Endothelial cell of umbilical vein (primary cell): Measurements from ENCODE around the gene SBK3. TPM values are rescaled to one million over a fixed set of nuclear protein-coding genes. Genes with fewer than 3 reads are reported as not detected.

ENCODE experiments used
- BruUV-seq: library from RNA; stranded (reverse); fragments of 400-500 nt; replicated peaks from 2 replicates; lab custom pipeline; 2021; lab: Mats Ljungman, UMichigan
- CTCF ChIA-PET: fragments of 300-600, 350-600 bp; sonication (Branson Sonifier 250); formaldehyde crosslinking; loops from one replicate; lab custom pipeline; 2021; ENCODE audit warnings: antibody characterized with exemption, inconsistent platforms; lab: Charles Lee
- POLR2A ChIA-PET: fragments of 300-600, 350-600 bp; sonication (Branson Sonifier 250); formaldehyde crosslinking; loops from one replicate; lab custom pipeline; 2021; ENCODE audit warnings: antibody characterized with exemption, inconsistent platforms; lab: Charles Lee
- DNase-seq: peaks from one replicate; pipeline ENCODE4 v3.0.0-alpha.2; 2011; ENCODE audit warnings: low read depth, low spot score
- FAIRE-seq: peaks from 2 replicates; lab custom pipeline; 2011; peaks lifted over from hg19 to GRCh38; lab: Jason Lieb, UNC
- H2AFZ ChIP-seq: 2 replicates; pipeline ENCODE4 v1.6.0; 2012; ENCODE audit warnings: low read depth, low read length, control low read depth, inconsistent platforms
- H3K27ac ChIP-seq: 2 replicates; pipeline ENCODE4 v1.5.1; 2011; ENCODE audit warnings: low read depth, mild to moderate bottlenecking, control low read depth, low read length, moderate library complexity; ENCODE audit not compliant: insufficient read depth
- H3K27me3 ChIP-seq, 2 experiments: 2 replicates each; pipeline versions ENCODE4 v1.6.0 to v1.6.1; 2011; ENCODE audit warnings: low read length in 2 of 2, mixed read lengths in 1 of 2; ENCODE audit not compliant: control insufficient read depth in 2 of 2, insufficient read depth in 2 of 2
- H3K36me3 ChIP-seq, 2 experiments: 2 replicates in 1 of 2; 3 replicates in 1 of 2; pipeline ENCODE4 v1.5.1; 2011; ENCODE audit warnings: low read length in 2 of 2, mild to moderate bottlenecking in 1 of 2, moderate library complexity in 1 of 2; ENCODE audit not compliant: control insufficient read depth in 2 of 2, insufficient read depth in 2 of 2; ENCODE audit errors: extremely low read depth in 1 of 2
- H3K4me1 ChIP-seq: 3 replicates; pipeline ENCODE4 v1.5.1; 2011; ENCODE audit warnings: mild to moderate bottlenecking, low read length; ENCODE audit not compliant: control insufficient read depth, insufficient read depth; ENCODE audit errors: extremely low read depth
- H3K4me2 ChIP-seq: 2 replicates; pipeline ENCODE4 v1.6.1; 2011; ENCODE audit warnings: low read length, control low read depth, mixed read lengths; ENCODE audit not compliant: insufficient read depth
- H3K4me3 ChIP-seq, 3 experiments: fragments of 200-600 bp in 1 of 3; sonication (generic), shearing (Covaris generic) in 1 of 3; replicated peaks in 1 of 3; 2 replicates each; pipeline ENCODE4 v1.5.1; 2011 to 2016; ENCODE audit warnings: control low read depth in 3 of 3, low read length in 3 of 3, mild to moderate bottlenecking in 2 of 3, inconsistent platforms in 1 of 3, low read depth in 1 of 3, moderate library complexity in 1 of 3; ENCODE audit not compliant: insufficient read depth in 1 of 3
- H3K79me2 ChIP-seq: 2 replicates; pipeline ENCODE4 v1.6.0; 2012; ENCODE audit warnings: low read length, inconsistent platforms; ENCODE audit not compliant: control insufficient read depth, insufficient read depth
- H3K9ac ChIP-seq: replicated peaks from 2 replicates; pipeline ENCODE3; 2011; ENCODE audit warnings: low read length, control low read depth; ENCODE audit not compliant: insufficient read depth; ENCODE audit errors: extremely low read depth
- H3K9me1 ChIP-seq: replicated peaks from 3 replicates; pipeline ENCODE4 v1.6.0; 2011; ENCODE audit warnings: mild to moderate bottlenecking, low read length; ENCODE audit not compliant: control insufficient read depth, insufficient read depth; ENCODE audit errors: extremely low read depth
- H3K9me3 ChIP-seq: replicated peaks from 2 replicates; pipeline ENCODE4 v1.5.1; 2012; ENCODE audit warnings: low read length, inconsistent platforms; ENCODE audit not compliant: control insufficient read depth, insufficient read depth
- H4K20me1 ChIP-seq: replicated peaks from 2 replicates; pipeline ENCODE3; 2011; ENCODE audit warnings: mild to moderate bottlenecking, low read length; ENCODE audit not compliant: control insufficient read depth, insufficient read depth; ENCODE audit errors: extremely low read depth
- CTCF ChIP-seq, 2 donors: IDR thresholded peaks; 1 replicate in 1 of 2; 2 replicates in 1 of 2; pipeline ENCODE4 v1.5.1; 2011; ENCODE audit warnings: low read length in 2 of 2, mild to moderate bottlenecking in 2 of 2, moderate library complexity in 2 of 2, control low read depth in 1 of 2, inconsistent platforms in 1 of 2, low read depth in 1 of 2; ENCODE audit not compliant: insufficient read depth in 1 of 2; ENCODE audit errors: extremely low read depth in 1 of 2
- EZH2 ChIP-seq: IDR thresholded peaks from 2 replicates; pipeline ENCODE4 v1.6.1; 2012; ENCODE audit warnings: borderline replicate concordance, low read depth, mild to moderate bottlenecking, moderate library complexity, low read length, inconsistent platforms; ENCODE audit not compliant: severe bottlenecking
- FOS ChIP-seq: IDR thresholded peaks from 2 replicates; pipeline ENCODE4 v1.6.1; 2011; ENCODE audit warnings: mild to moderate bottlenecking, low read length, moderate library complexity, borderline replicate concordance; ENCODE audit not compliant: insufficient read depth
- GATA2 ChIP-seq: IDR thresholded peaks from 2 replicates; pipeline ENCODE4 v1.7.0; 2011; ENCODE audit warnings: low read depth, mild to moderate bottlenecking, moderate library complexity, mixed read lengths, low read length; ENCODE audit not compliant: insufficient read length, insufficient read depth
- JUN ChIP-seq: IDR thresholded peaks from 2 replicates; pipeline ENCODE4 v1.6.1; 2011; ENCODE audit warnings: borderline replicate concordance, low read depth; ENCODE audit not compliant: insufficient read length, insufficient read depth
- MAX ChIP-seq: IDR thresholded peaks from 2 replicates; pipeline ENCODE4 v1.6.1; 2011; ENCODE audit not compliant: insufficient read depth, insufficient read length
- MYC ChIP-seq: IDR thresholded peaks from one replicate; pipeline ENCODE4 v1.6.1; 2011; ENCODE audit warnings: mild to moderate bottlenecking, low read depth, low read length
- POLR2A ChIP-seq: IDR thresholded peaks from 2 replicates; pipeline ENCODE4 v1.6.1; 2012; ENCODE audit warnings: low read depth, mild to moderate bottlenecking, control low read depth, low read length
- POLR2AphosphoS5 ChIP-seq: IDR thresholded peaks from 2 replicates; pipeline ENCODE4 v1.6.1; 2012; ENCODE audit warnings: low read depth, mild to moderate bottlenecking, control low read depth, low read length, moderate library complexity; ENCODE audit not compliant: insufficient read depth
- dilution Hi-C: fragments of 300-500 bp; cut with MboI; formaldehyde crosslinking; loops from one replicate; pipeline ENCODE4 v1.15.0; 2019; ENCODE audit warnings: low sequenced_read_pairs; ENCODE audit not compliant: extremely low pct_ligation_motif_present
- intact Hi-C: fragments of 100-400 bp; cut with micrococcal nuclease; formaldehyde crosslinking; loops from one replicate; pipeline ENCODE4 v1.10.0; 2022
- polyA plus RNA-seq, 4 experiments: library from polyadenylated mRNA; depleted of rRNA in 3 of 4; stranded (reverse) in 3 of 4; unstranded in 1 of 4; fragments of >200 nt; gene quantifications; 2 replicates each; pipeline versions ENCODE4 v1.2.1 to v1.2.3, GENCODE V29; 2011 to 2012; ENCODE audit warnings: missing spikeins in 1 of 4
- total RNA-seq: library from RNA; stranded (reverse); gene quantifications from 2 replicates; pipeline ENCODE4 v1.2.3, GENCODE V29; 2021

SBK3 gene
- total and polyA plus RNA-seq, 2 donors (not counting 3 experiments of a cell fraction or from before 2014, with no cell fraction given), result 0.18 to 0.62 TPM

DNA sequence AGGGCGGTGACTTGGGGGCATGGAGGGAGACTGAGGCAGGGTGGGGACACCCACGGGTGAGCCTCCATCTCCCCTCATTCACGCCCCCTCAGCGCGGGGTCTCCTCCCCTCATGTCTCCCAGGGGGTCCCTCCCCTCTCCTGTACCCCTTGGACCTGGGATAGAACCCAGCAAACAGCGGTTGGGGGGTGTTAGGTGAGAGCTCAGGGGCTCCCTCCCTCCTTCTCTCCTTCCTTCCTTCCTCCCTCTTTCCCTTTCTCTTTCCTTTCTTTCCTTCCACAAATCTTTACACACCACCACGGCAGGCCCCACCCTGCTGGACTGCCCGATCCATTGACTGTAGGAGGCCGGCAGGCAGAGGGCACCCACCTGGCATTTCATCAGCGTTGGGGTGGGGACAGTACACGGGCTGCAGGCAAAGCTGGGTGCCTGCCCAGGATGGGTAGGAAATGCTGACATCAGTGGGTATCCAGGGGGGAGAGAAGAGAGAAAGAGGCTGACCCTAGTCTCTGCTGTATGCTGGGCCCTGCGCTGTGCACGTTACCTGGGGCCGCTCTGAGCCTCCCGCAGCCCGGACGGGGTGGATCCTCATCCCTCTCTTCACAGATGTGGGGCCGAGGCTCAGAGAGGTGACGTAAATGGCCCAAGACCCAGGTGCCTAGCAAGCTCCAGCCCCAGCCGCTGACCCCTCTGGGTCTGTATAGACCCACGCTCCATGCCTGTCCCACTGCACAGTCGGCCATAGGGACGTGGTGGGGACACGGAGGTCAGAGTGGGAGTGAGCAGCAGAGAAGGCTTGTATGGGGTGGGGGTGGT, 53.6 kb downstream of the SBK3 start:
- no peaks in the 10 kb centered on the region for H3K79me2 ChIP-seq
- intact Hi-C loops (no loop called here), dilution Hi-C loops (no loop called here)
- no peak for TF ChIP-seq FOS
- no peak for TF ChIP-seq JUN
- no peak for TF ChIP-seq POLR2A
- TF ChIP-seq POLR2AphosphoS5, result no peak
- no peak for TF ChIP-seq GATA2
- no peak for TF ChIP-seq EZH2
- TF ChIP-seq CTCF (IDR thresholded peaks at IDR 0.05; ENCODE audit: extremely low read depth in 1 of 2, insufficient read depth in 1 of 2, low read depth in 1 of 2, low read length in 2 of 2), result no peak
- TF ChIP-seq MAX, result no peak
- TF ChIP-seq MYC, result no peak
- no peak overlapping the region for H3K4me3 ChIP-seq
- FAIRE-seq, result no peak
- ChIA-PET CTCF (interaction anchor here (0.6 to 5.5 kb wide), 4 partner anchors 12 to 345 kb away, joined by 3 to 38 read pairs (median 6); no protein-coding TSS in a partner anchor), POLR2A (no interaction called here)
- no peaks in the 10 kb centered on the region for H3K9me3 ChIP-seq
- H3K4me2 ChIP-seq, result no peak overlapping the region
- H3K36me3 ChIP-seq, result no peaks in the 10 kb centered on the region
- no peaks in the 10 kb centered on the region for H3K27me3 ChIP-seq
- no peaks in the 10 kb centered on the region for H3K9me1 ChIP-seq
- no peaks in the 10 kb centered on the region for H4K20me1 ChIP-seq
- no TSS peak for BruUV-seq
- H3K27ac ChIP-seq, result no peak overlapping the region
- no peak overlapping the region for H3K9ac ChIP-seq
- no peak overlapping the region for H2AFZ ChIP-seq
- H3K4me1 ChIP-seq, result peaks cover 16% of the 10 kb centered on the region
- DNase-seq, result no peak

Other genes with a start within 250 kb of the SBK3 start
- gene TMEM150B, start 220.2 kb downstream of the SBK3 start, total RNA-seq, result not detected in 2 replicates
- gene TMEM150B, start 220.2 kb downstream of the SBK3 start, polyA plus RNA-seq, result not detected in 2 replicates
- gene KMT5C, start 205.7 kb downstream of the SBK3 start, total RNA-seq, result 11.4 and 13.5 TPM in 2 replicates
- 7.2 and 11.6 TPM in 2 replicates for gene KMT5C, start 205.7 kb downstream of the SBK3 start, polyA plus RNA-seq
- not detected in 2 replicates for gene COX6B2, start 190.8 kb downstream of the SBK3 start, total RNA-seq
- gene COX6B2, start 190.8 kb downstream of the SBK3 start, polyA plus RNA-seq, result not detected in 2 replicates
- gene GARIN5B, start 182.3 kb downstream of the SBK3 start, total RNA-seq, result not detected in 2 replicates
- not detected in 2 replicates for gene GARIN5B, start 182.3 kb downstream of the SBK3 start, polyA plus RNA-seq
- gene IL11, start 175.1 kb downstream of the SBK3 start, total RNA-seq, result not detected in 2 replicates
- 0.11 TPM in 1 of 2 replicates, not detected in the other for gene IL11, start 175.1 kb downstream of the SBK3 start, polyA plus RNA-seq
- not detected in 2 replicates for gene TMEM190, start 168.7 kb downstream of the SBK3 start, total RNA-seq
- gene TMEM190, start 168.7 kb downstream of the SBK3 start, polyA plus RNA-seq, result not detected in 2 replicates
- gene TMEM238, start 161.3 kb downstream of the SBK3 start, total RNA-seq, result 0.35 TPM in 1 of 2 replicates, not detected in the other
- gene TMEM238, start 161.3 kb downstream of the SBK3 start, polyA plus RNA-seq, result 0.18 TPM in 1 of 2 replicates, not detected in the other
- gene RPL28, start 159.6 kb downstream of the SBK3 start, total RNA-seq, result 1,738 and 1,872 TPM in 2 replicates
- 3,435 and 4,297 TPM in 2 replicates for gene RPL28, start 159.6 kb downstream of the SBK3 start, polyA plus RNA-seq
- 244 and 257 TPM in 2 replicates for gene UBE2S, start 137.8 kb downstream of the SBK3 start, total RNA-seq
- 176 and 183 TPM in 2 replicates for gene UBE2S, start 137.8 kb downstream of the SBK3 start, polyA plus RNA-seq
- not detected in 2 replicates for gene SHISA7, start 102.2 kb downstream of the SBK3 start, total RNA-seq
- gene SHISA7, start 102.2 kb downstream of the SBK3 start, polyA plus RNA-seq, result not detected in 2 replicates
- 43.6 and 49.3 TPM in 2 replicates for gene ISOC2, start 83.9 kb downstream of the SBK3 start, total RNA-seq
- 68.7 and 96.5 TPM in 2 replicates for gene ISOC2, start 83.9 kb downstream of the SBK3 start, polyA plus RNA-seq
- gene C19orf85, start 80.8 kb downstream of the SBK3 start, total RNA-seq, result not detected in 2 replicates
- gene C19orf85, start 80.8 kb downstream of the SBK3 start, polyA plus RNA-seq, result not detected in 2 replicates
- 9.0 and 10.4 TPM in 2 replicates for gene ZNF628, start 68.9 kb downstream of the SBK3 start, total RNA-seq
- gene ZNF628, start 68.9 kb downstream of the SBK3 start, polyA plus RNA-seq, result 2.0 and 2.5 TPM in 2 replicates
- gene NAT14, start 60.4 kb downstream of the SBK3 start, total RNA-seq, result 34.4 and 44.7 TPM in 2 replicates
- gene NAT14, start 60.4 kb downstream of the SBK3 start, polyA plus RNA-seq, result 39.1 and 42.6 TPM in 2 replicates
- 1.0 and 1.3 TPM in 2 replicates for gene SSC5D, start 57.1 kb downstream of the SBK3 start, total RNA-seq
- 0.47 and 0.49 TPM in 2 replicates for gene SSC5D, start 57.1 kb downstream of the SBK3 start, polyA plus RNA-seq
- gene SBK2, start 8.4 kb downstream of the SBK3 start, total RNA-seq, result not detected in 2 replicates
- gene SBK2, start 8.4 kb downstream of the SBK3 start, polyA plus RNA-seq, result not detected in 2 replicates
- 15.7 and 15.9 TPM in 2 replicates for gene ZNF579, start 35.3 kb upstream of the SBK3 start, total RNA-seq
- gene ZNF579, start 35.3 kb upstream of the SBK3 start, polyA plus RNA-seq, result 9.9 and 11.6 TPM in 2 replicates
- 14.7 and 15.6 TPM in 2 replicates for gene FIZ1, start 54.0 kb upstream of the SBK3 start, total RNA-seq
- gene FIZ1, start 54.0 kb upstream of the SBK3 start, polyA plus RNA-seq, result 6.6 and 7.0 TPM in 2 replicates
- gene ZNF524, start 54.7 kb upstream of the SBK3 start, total RNA-seq, result 14.2 and 15.2 TPM in 2 replicates
- gene ZNF524, start 54.7 kb upstream of the SBK3 start, polyA plus RNA-seq, result 15.4 and 22.5 TPM in 2 replicates
- 10.1 and 11.4 TPM in 2 replicates for gene ZNF865, start 60.1 kb upstream of the SBK3 start, total RNA-seq
- 4.0 and 5.2 TPM in 2 replicates for gene ZNF865, start 60.1 kb upstream of the SBK3 start, polyA plus RNA-seq
- 4.9 and 7.1 TPM in 2 replicates for gene ZNF784, start 79.0 kb upstream of the SBK3 start, total RNA-seq
- 4.9 and 5.6 TPM in 2 replicates for gene ZNF784, start 79.0 kb upstream of the SBK3 start, polyA plus RNA-seq
- 32.5 and 41.1 TPM in 2 replicates for gene ZNF580, start 95.5 kb upstream of the SBK3 start, total RNA-seq
- gene ZNF580, start 95.5 kb upstream of the SBK3 start, polyA plus RNA-seq, result 13.7 and 16.9 TPM in 2 replicates
- 27.8 and 31.4 TPM in 2 replicates for gene ZNF581, start 98.1 kb upstream of the SBK3 start, total RNA-seq
- 32.3 and 37.0 TPM in 2 replicates for gene ZNF581, start 98.1 kb upstream of the SBK3 start, polyA plus RNA-seq
- 11.8 and 13.2 TPM in 2 replicates for gene CCDC106, start 102.7 kb upstream of the SBK3 start, total RNA-seq
- 12.0 and 17.8 TPM in 2 replicates for gene CCDC106, start 102.7 kb upstream of the SBK3 start, polyA plus RNA-seq
- 246 and 259 TPM in 2 replicates for gene U2AF2, start 109.5 kb upstream of the SBK3 start, total RNA-seq
- gene U2AF2, start 109.5 kb upstream of the SBK3 start, polyA plus RNA-seq, result 173 and 183 TPM in 2 replicates
- 133 and 138 TPM in 2 replicates for gene EPN1, start 129.7 kb upstream of the SBK3 start, total RNA-seq
- gene EPN1, start 129.7 kb upstream of the SBK3 start, polyA plus RNA-seq, result 76.9 and 87.2 TPM in 2 replicates
- gene NLRP9, start 192.9 kb upstream of the SBK3 start, total RNA-seq, result not detected in 2 replicates
- gene NLRP9, start 192.9 kb upstream of the SBK3 start, polyA plus RNA-seq, result not detected in 2 replicates
- not detected in 2 replicates for gene RFPL4A, start 213.6 kb upstream of the SBK3 start, total RNA-seq
- gene RFPL4A, start 213.6 kb upstream of the SBK3 start, polyA plus RNA-seq, result not detected in 2 replicates
- gene RFPL4AL1, start 223.6 kb upstream of the SBK3 start, total RNA-seq, result not detected in 2 replicates
- not detected in 2 replicates for gene RFPL4AL1, start 223.6 kb upstream of the SBK3 start, polyA plus RNA-seq